HG03139 (cell line): ENCODE measurements around the gene FUT8.
"Not testable (repeated sequence)": the region's sequence is repeated elsewhere in the genome, so short reads cannot be mapped to it uniquely, and the experiment has no call there.

ENCODE experiments used
- ATAC-seq: cut with Tn5 transposase; IDR thresholded peaks from one replicate; pipeline ENCODE4 v1.9.1; 2021; ENCODE audit not compliant: unreplicated experiment

The FUT8 gene

GRCh38 chr14:65449647-65450046 lies 37.1 kb downstream of the FUT8 start:
- no peak for ATAC-seq

- ATAC-seq = no peak
These were observed 41.4 kb downstream of the FUT8 start for GRCh38 chr14:65453807-65454480.

GRCh38 chr14:65456247-65456646 lies 43.7 kb downstream of the FUT8 start:
- no peak for ATAC-seq

GRCh38 chr14:65461730-65462129 lies 49.2 kb downstream of the FUT8 start:
- ATAC-seq = no peak

- ATAC-seq = no peak
These were observed 49.9 kb downstream of the FUT8 start for GRCh38 chr14:65462411-65462810.

GRCh38 chr14:65465584-65465983 lies 53.1 kb downstream of the FUT8 start:
- no peak for ATAC-seq

GRCh38 chr14:65467926-65468325 lies 55.4 kb downstream of the FUT8 start:
- not testable (repeated sequence) for ATAC-seq

GRCh38 chr14:65469903-65470302 lies 57.4 kb downstream of the FUT8 start:
- ATAC-seq = no peak

- no peak for ATAC-seq
These were observed 57.9 kb downstream of the FUT8 start for GRCh38 chr14:65470404-65470880.

GRCh38 chr14:65471038-65471878 lies 58.7 kb downstream of the FUT8 start:
- ATAC-seq = peak; percentile 66

GRCh38 chr14:65472189-65472588 lies 59.7 kb downstream of the FUT8 start:
- ATAC-seq = no peak

GRCh38 chr14:65476273-65476941 lies 63.9 kb downstream of the FUT8 start:
- ATAC-seq = peak; percentile 54

- no peak for ATAC-seq
These were observed 64.4 kb downstream of the FUT8 start for GRCh38 chr14:65476942-65477318.

GRCh38 chr14:65478017-65478416 lies 65.5 kb downstream of the FUT8 start:
- ATAC-seq = no peak

- ATAC-seq = no peak
These were observed 66.1 kb downstream of the FUT8 start for GRCh38 chr14:65478596-65478995.

- no peak for ATAC-seq
These were observed 66.9 kb downstream of the FUT8 start for GRCh38 chr14:65479386-65479785.

GRCh38 chr14:65482757-65483438 lies 70.4 kb downstream of the FUT8 start:
- ATAC-seq = no peak

GRCh38 chr14:65483647-65484046 lies 71.1 kb downstream of the FUT8 start:
- ATAC-seq = no peak

- ATAC-seq = no peak
These were observed 73.0 kb downstream of the FUT8 start for GRCh38 chr14:65485516-65485915.

- ATAC-seq = no peak
These were observed 74.3 kb downstream of the FUT8 start for GRCh38 chr14:65486863-65487262.
